PFSK-1 (cell line): ENCODE data around the gene EFCAB5.

Source experiments
- FOXP2 ChIP-seq: optimal IDR thresholded peaks from 2 replicates; pipeline ENCODE3; 2011; ENCODE audit warnings: borderline replicate concordance, control low read depth, inconsistent platforms; ENCODE audit not compliant: insufficient read depth; ENCODE audit errors: extremely low read length, extremely low read depth
- REST ChIP-seq, 2 experiments: IDR thresholded peaks; 2 replicates each; pipeline versions ENCODE4 v1.6.1 to v1.8.0; 2011 to 2012; ENCODE audit warnings: low read depth in 2 of 2, low read length in 2 of 2, control low read depth in 1 of 2, inconsistent platforms in 1 of 2, mild to moderate bottlenecking in 1 of 2, moderate library complexity in 1 of 2; ENCODE audit not compliant: insufficient read depth in 1 of 2
- TAF1 ChIP-seq: IDR thresholded peaks from 2 replicates; pipeline ENCODE4 v1.6.1; 2012; ENCODE audit warnings: low read length, control low read depth, borderline replicate concordance; ENCODE audit not compliant: insufficient read depth

- TF ChIP-seq REST (IDR thresholded peaks at IDR 0.05; ENCODE audit: insufficient read depth in 1 of 2, low read depth in 2 of 2, low read length in 2 of 2) (no peak), TAF1 (no peak), FOXP2 (no peak)
These were observed 210.0 kb downstream of the EFCAB5 start for GRCh38 chr17:30151471-30151870.
